ENCODE results near the gene PJA2. TPM values are rescaled to one million over a fixed set of nuclear protein-coding genes. Genes with fewer than 3 reads are reported as not detected.

PJA2 gene
- total RNA-seq, 2 experiments from 2014 or later, result 88.8 to 92.9 TPM

DNA sequence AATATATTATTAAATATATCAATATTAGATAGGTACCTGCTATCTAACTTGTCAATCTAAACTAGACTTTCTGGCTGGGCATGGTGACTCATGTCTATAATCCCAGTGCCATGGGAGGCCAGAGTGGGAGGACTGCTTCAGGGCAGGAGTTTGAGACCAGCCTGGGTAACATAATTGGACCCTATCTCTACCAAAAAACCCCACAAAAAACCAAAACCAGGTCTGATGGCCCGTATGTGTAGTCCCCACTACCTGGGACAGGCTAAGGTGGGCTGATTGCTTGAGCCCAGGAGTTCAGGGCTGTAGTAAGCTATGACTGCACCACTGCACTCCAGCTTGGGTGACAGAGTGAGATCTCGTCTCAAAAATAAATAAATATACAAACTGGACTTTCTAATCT, 55.0 kb downstream of the PJA2 start:
- DNase-seq (no peak), ATAC-seq (ENCODE audit: poor library complexity) (no peak)
- Histone ChIP-seq H3K36me3 (ENCODE audit: insufficient read depth, low read length) (peaks cover 53% of the 10 kb centered on the region), H3K4me1 (ENCODE audit: insufficient read depth, low read length) (no peaks in the 10 kb centered on the region), H3K27ac (ENCODE audit: low read depth in 1 of 2, low read length in 2 of 2) (no peak overlapping the region), H3K27me3 (ENCODE audit: control insufficient read depth in 1 of 2, insufficient read depth in 2 of 2, low read length in 2 of 2) (no peaks in the 10 kb centered on the region), H3K4me3 (ENCODE audit: low read length) (no peak overlapping the region), H3K9me3 (ENCODE audit: control insufficient read depth in 1 of 2, insufficient read depth in 1 of 2, low read length in 2 of 2) (no peaks in the 10 kb centered on the region)
- TF ChIP-seq, protein P1, sequence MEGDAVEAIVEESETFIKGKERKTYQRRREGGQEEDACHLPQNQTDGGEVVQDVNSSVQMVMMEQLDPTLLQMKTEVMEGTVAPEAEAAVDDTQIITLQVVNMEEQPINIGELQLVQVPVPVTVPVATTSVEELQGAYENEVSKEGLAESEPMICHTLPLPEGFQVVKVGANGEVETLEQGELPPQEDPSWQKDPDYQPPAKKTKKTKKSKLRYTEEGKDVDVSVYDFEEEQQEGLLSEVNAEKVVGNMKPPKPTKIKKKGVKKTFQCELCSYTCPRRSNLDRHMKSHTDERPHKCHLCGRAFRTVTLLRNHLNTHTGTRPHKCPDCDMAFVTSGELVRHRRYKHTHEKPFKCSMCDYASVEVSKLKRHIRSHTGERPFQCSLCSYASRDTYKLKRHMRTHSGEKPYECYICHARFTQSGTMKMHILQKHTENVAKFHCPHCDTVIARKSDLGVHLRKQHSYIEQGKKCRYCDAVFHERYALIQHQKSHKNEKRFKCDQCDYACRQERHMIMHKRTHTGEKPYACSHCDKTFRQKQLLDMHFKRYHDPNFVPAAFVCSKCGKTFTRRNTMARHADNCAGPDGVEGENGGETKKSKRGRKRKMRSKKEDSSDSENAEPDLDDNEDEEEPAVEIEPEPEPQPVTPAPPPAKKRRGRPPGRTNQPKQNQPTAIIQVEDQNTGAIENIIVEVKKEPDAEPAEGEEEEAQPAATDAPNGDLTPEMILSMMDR (IDR thresholded peaks at IDR 0.05), result no peak
- no peaks in the 10 kb centered on the region for H3K27me3 Mint-ChIP-seq
- H3K4me1 Mint-ChIP-seq (ENCODE audit: low read depth), result peaks cover 34% of the 10 kb centered on the region
- H3K27ac Mint-ChIP-seq, result no peak overlapping the region
- ChIA-PET CTCF (interaction anchor here (1.5 kb wide), 1 partner anchor 84 kb away, joined by 3 read pairs; no protein-coding TSS in a partner anchor), POLR2A (no interaction called here)
- intact Hi-C loops (cut with DNase I, micrococcal nuclease), result loop anchor here in 1 of 2 experiments (10.0 kb wide), 1 partner anchor 50 kb away; the partner anchor contains the start of gene PJA2
- H3K9me3 Mint-ChIP-seq, result no peaks in the 10 kb centered on the region
- peaks cover 77% of the 10 kb centered on the region for H3K36me3 Mint-ChIP-seq (ENCODE audit: low read depth)
- H3K4me3 Mint-ChIP-seq, result no peak overlapping the region

DNA sequence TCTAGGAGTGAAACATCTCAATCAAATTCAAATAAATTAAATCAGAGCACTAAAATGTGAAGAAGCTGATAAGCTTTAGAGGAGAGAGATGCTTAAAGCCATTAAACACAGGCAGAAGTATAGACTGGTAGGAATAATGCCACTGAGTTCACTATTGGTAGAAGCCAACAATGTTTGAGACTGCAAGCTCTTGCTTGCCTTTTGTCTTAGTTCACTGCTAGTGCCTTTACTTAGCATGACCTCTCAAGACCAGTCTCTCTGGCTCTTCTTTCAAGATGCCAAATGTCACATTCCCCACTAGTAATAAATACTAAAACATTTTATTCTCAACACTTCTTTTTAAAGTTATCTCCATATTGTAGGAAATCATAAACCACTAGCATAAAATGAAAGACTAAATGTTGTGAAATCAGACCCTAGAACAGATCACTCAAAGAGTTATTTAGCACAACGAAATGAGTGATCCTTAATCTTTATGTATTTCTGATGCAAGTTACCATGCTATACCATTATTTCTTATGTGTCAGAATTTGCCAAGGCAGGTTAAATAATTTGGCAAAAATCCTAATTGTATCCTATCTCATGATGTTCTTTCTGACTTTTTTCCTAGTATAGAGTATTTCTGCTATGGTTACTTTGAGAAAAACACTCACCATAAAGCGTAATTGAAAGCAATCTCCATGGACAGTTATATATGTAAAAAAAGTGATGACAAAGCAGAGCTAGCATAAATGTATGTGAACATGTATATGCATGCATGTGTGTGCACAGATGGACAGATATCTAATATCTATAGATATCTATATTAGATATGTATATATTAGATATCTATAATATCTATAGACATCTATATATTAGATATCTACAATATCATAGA, 57.5 kb downstream of the PJA2 start:
- ATAC-seq (ENCODE audit: poor library complexity), result no peak
- intact Hi-C loops (cut with DNase I, micrococcal nuclease), result loop anchor here in 1 of 2 experiments (10.0 kb wide), 1 partner anchor 53 kb away; the partner anchor contains the start of gene PJA2

DNA sequence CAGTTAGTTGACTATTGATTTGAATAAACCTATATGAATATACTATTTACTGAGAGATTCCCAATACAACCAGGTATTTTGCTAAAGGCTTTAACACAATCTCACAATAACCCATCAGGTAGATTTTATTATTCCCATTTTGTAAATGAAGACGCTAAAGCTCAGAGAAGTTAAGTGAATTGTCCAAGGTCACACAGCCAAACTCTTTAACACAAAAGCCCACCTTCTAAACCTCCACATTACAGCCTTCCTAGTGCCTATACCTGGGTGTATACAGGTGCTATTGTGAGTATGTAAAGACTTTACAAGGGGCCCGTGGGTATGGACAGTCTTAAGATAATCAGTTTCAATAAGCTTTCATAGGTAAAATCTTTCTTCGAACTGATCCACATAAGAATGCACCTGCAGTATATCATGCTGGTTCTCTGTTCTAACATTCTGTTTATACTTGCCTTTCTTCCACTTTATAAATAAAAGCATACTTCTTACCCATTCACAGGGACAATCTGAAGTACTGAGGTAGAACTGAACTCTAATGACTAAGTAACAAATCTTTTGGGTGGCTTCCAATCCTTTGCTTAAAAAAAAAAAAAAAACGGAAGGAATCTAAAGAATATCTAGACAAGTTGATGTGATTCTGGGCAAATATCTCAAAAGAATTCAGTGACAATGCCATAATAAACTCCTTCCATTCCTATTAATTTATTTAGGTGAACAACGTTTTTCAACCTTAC, 59.1 kb downstream of the PJA2 start:
- Mint-ChIP-seq H3K9me3 (no peaks in the 10 kb centered on the region), H3K4me3 (no peak overlapping the region), H3K36me3 (ENCODE audit: low read depth) (peaks cover 75% of the 10 kb centered on the region), H3K27me3 (no peaks in the 10 kb centered on the region), H3K4me1 (ENCODE audit: low read depth) (peaks cover 41% of the 10 kb centered on the region), H3K27ac (peak overlapping the region; percentile 14)
- POLR2A ChIA-PET, result no interaction called here
- Histone ChIP-seq H3K27me3 (ENCODE audit: control insufficient read depth in 1 of 2, insufficient read depth in 2 of 2, low read length in 2 of 2) (no peaks in the 10 kb centered on the region), H3K36me3 (ENCODE audit: insufficient read depth, low read length) (peaks cover 55% of the 10 kb centered on the region), H3K27ac (ENCODE audit: low read depth in 1 of 2, low read length in 2 of 2) (no peak overlapping the region), H3K4me1 (ENCODE audit: insufficient read depth, low read length) (no peaks in the 10 kb centered on the region), H3K4me3 (ENCODE audit: low read length) (no peak overlapping the region), H3K9me3 (ENCODE audit: control insufficient read depth in 1 of 2, insufficient read depth in 1 of 2, low read length in 2 of 2) (no peaks in the 10 kb centered on the region)
- intact Hi-C loops (cut with DNase I, micrococcal nuclease), result loop anchor here in 1 of 2 experiments (10.0 kb wide), 1 partner anchor 54 kb away; the partner anchor contains the start of gene PJA2
- TF ChIP-seq, protein P1 (IDR thresholded peaks at IDR 0.05), result no peak
- ATAC-seq (ENCODE audit: poor library complexity), result no peak
- DNase-seq, result no peak
- CTCF ChIA-PET, result interaction anchor here (1.2 kb wide), 1 partner anchor 21 kb away, joined by 3 read pairs; no protein-coding TSS in a partner anchor

More for the DNA sequence above, 57.5 kb downstream of the PJA2 start:
- Histone ChIP-seq H3K9me3 (ENCODE audit: control insufficient read depth in 1 of 2, insufficient read depth in 1 of 2, low read length in 2 of 2) (no peaks in the 10 kb centered on the region), H3K4me1 (ENCODE audit: insufficient read depth, low read length) (no peaks in the 10 kb centered on the region), H3K27me3 (ENCODE audit: control insufficient read depth in 1 of 2, insufficient read depth in 2 of 2, low read length in 2 of 2) (no peaks in the 10 kb centered on the region), H3K27ac (ENCODE audit: low read depth in 1 of 2, low read length in 2 of 2) (no peak overlapping the region), H3K4me3 (ENCODE audit: low read length) (no peak overlapping the region), H3K36me3 (ENCODE audit: insufficient read depth, low read length) (peaks cover 55% of the 10 kb centered on the region)
- ChIA-PET CTCF (no interaction called here), POLR2A (interaction anchor here (0.9 kb wide), 1 partner anchor 58 kb away, joined by 3 read pairs; no protein-coding TSS in a partner anchor)
- peaks cover 77% of the 10 kb centered on the region for H3K36me3 Mint-ChIP-seq (ENCODE audit: low read depth)
- DNase-seq, result no peak
- TF ChIP-seq, protein P1 (IDR thresholded peaks at IDR 0.05), result no peak
- H3K4me3 Mint-ChIP-seq, result no peak overlapping the region
- no peaks in the 10 kb centered on the region for H3K27me3 Mint-ChIP-seq
- peaks cover 44% of the 10 kb centered on the region for H3K4me1 Mint-ChIP-seq (ENCODE audit: low read depth)
- H3K27ac Mint-ChIP-seq, result no peak overlapping the region
- H3K9me3 Mint-ChIP-seq, result no peaks in the 10 kb centered on the region

Measured in CD4-positive, alpha-beta T cell (primary cell).